GM18873 (cell line): Measurements from ENCODE around the gene MRPL42.
"Not testable (repeated sequence)": the region's sequence is repeated elsewhere in the genome, so short reads cannot be mapped to it uniquely, and the experiment has no call there.

Source experiments
- ATAC-seq: cut with Tn5 transposase; IDR thresholded peaks from one replicate; pipeline ENCODE4 v1.9.1; 2021; ENCODE audit warnings: mild to moderate bottlenecking, moderate library complexity, moderate number of reproducible peaks; ENCODE audit not compliant: unreplicated experiment, low FRiP score

Gene MRPL42

GRCh38 chr12:93539821-93540220, 72.5 kb downstream of the MRPL42 start:
- ATAC-seq: no peak

GRCh38 chr12:93540466-93540865, 73.2 kb downstream of the MRPL42 start:
- ATAC-seq: no peak

GRCh38 chr12:93541578-93542225, 74.4 kb downstream of the MRPL42 start:
- ATAC-seq: no peak

- ATAC-seq: no peak
These were observed 80.5 kb downstream of the MRPL42 start for GRCh38 chr12:93547778-93548177.

- no peak for ATAC-seq
These were observed 81.9 kb downstream of the MRPL42 start for GRCh38 chr12:93549174-93549573.

GRCh38 chr12:93550748-93551611, 83.7 kb downstream of the MRPL42 start:
- ATAC-seq: no peak

GRCh38 chr12:93552427-93552826, 85.1 kb downstream of the MRPL42 start:
- no peak for ATAC-seq

GRCh38 chr12:93557879-93558278, 90.6 kb downstream of the MRPL42 start:
- not testable (repeated sequence) for ATAC-seq

GRCh38 chr12:93558685-93559084, 91.4 kb downstream of the MRPL42 start:
- not testable (repeated sequence) for ATAC-seq

- ATAC-seq: no peak
These were observed 96.7 kb downstream of the MRPL42 start for GRCh38 chr12:93563807-93564538.

GRCh38 chr12:93565760-93566159, 98.4 kb downstream of the MRPL42 start:
- no peak for ATAC-seq
